SU-DHL-6 (cell line): ENCODE data around the gene SLC22A1.

Experiments used
- EZH2phosphoT487 ChIP-seq: fragments of 200-600 bp; sonication (generic), shearing (Covaris generic); conservative IDR thresholded peaks from 2 replicates; pipeline ENCODE4 v1.6.1; 2018; ENCODE audit warnings: mild to moderate bottlenecking, antibody characterized with exemption, low read length, moderate library complexity, mixed read lengths
- TF ChIP-seq, protein P1 (sequence below): fragments of 200-600 bp; sonication (generic); IDR thresholded peaks from one replicate; pipeline ENCODE4 v1.5.1; 2017; ENCODE audit warnings: antibody characterized with exemption, mild to moderate bottlenecking, low read length, moderate library complexity; ENCODE audit not compliant: insufficient read depth, poor library complexity, severe bottlenecking

DNA sequence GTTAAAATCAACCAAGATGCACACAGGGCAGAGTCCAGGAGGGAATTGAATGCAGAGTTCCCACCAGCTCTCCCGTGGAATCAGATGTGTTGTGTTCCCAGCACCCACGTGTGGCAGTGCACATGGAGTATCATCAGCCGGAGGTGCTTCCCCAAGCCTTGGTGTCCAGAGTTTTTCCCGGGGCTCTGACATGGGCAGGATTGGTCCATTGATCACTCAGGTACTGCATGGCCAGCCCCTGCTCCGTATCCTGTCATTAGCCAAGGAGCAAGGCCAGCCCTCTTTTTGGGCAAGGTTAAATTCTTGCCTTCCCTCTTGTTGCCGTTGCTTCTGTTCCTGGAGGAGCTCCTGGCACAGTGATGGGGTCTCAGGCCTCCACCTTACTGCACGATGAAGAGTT is 28.6 kb upstream of the SLC22A1 start:
- TF ChIP-seq, protein P1, sequence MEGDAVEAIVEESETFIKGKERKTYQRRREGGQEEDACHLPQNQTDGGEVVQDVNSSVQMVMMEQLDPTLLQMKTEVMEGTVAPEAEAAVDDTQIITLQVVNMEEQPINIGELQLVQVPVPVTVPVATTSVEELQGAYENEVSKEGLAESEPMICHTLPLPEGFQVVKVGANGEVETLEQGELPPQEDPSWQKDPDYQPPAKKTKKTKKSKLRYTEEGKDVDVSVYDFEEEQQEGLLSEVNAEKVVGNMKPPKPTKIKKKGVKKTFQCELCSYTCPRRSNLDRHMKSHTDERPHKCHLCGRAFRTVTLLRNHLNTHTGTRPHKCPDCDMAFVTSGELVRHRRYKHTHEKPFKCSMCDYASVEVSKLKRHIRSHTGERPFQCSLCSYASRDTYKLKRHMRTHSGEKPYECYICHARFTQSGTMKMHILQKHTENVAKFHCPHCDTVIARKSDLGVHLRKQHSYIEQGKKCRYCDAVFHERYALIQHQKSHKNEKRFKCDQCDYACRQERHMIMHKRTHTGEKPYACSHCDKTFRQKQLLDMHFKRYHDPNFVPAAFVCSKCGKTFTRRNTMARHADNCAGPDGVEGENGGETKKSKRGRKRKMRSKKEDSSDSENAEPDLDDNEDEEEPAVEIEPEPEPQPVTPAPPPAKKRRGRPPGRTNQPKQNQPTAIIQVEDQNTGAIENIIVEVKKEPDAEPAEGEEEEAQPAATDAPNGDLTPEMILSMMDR = no peak
- no peak for TF ChIP-seq EZH2phosphoT487
